Heart left ventricle (tissue), 16 donors: ENCODE data around the gene ADCY7. TPM values are rescaled to one million over a fixed set of nuclear protein-coding genes. Genes with fewer than 3 reads are reported as not detected.

Experiments
- ATAC-seq, 4 donors: fragments of 200-7000 bp; cut with Tn5 transposase; one replicate each; pipeline ENCODE4 v1.9.1; 2020 to 2022; ENCODE audit warnings: moderate library complexity in 4 of 4, mild to moderate bottlenecking in 3 of 4, moderate number of reproducible peaks in 1 of 4
- DNase-seq, 5 donors: peaks; one replicate each; pipeline ENCODE4 v3.0.0-alpha.2; 2020
- H3K27ac ChIP-seq, 12 donors: fragments of 200-600 bp; sonication (generic) in 4 of 12; one replicate each; pipeline versions ENCODE4 v1.5.0 to v1.8.0; 2016 to 2022; ENCODE audit warnings: mild to moderate bottlenecking in 2 of 12
- H3K27me3 ChIP-seq, 9 donors: fragments of 200-600 bp; sonication (generic) in 2 of 9; one replicate each; pipeline versions ENCODE4 v1.5.1 to v1.8.0; 2016 to 2022; ENCODE audit warnings: mild to moderate bottlenecking in 3 of 9
- H3K36me3 ChIP-seq, 9 donors: fragments of 200-600 bp; sonication (generic) in 2 of 9; one replicate each; pipeline versions ENCODE4 v1.5.0 to v1.8.0; 2018 to 2022; ENCODE audit warnings: mild to moderate bottlenecking in 2 of 9
- H3K4me1 ChIP-seq, 12 donors: fragments of 200-600 bp; sonication (generic) in 4 of 12; one replicate each; pipeline versions ENCODE4 v1.5.0 to v1.8.0; 2016 to 2022; ENCODE audit warnings: mild to moderate bottlenecking in 3 of 12
- H3K4me3 ChIP-seq, 12 donors: fragments of 200-600 bp; sonication (generic) in 4 of 12; one replicate each; pipeline versions ENCODE4 v1.5.0 to v1.8.0; 2017 to 2022; ENCODE audit warnings: mild to moderate bottlenecking in 9 of 12, moderate library complexity in 4 of 12
- H3K9me3 ChIP-seq, 12 donors: fragments of 200-600 bp; sonication (generic) in 4 of 12; one replicate each; pipeline versions ENCODE4 v1.5.0 to v1.8.0; 2016 to 2022; ENCODE audit warnings: mild to moderate bottlenecking in 1 of 12
- CTCF ChIP-seq, 12 donors: fragments of 200-600 bp; sonication (generic) in 4 of 12; IDR thresholded peaks; one replicate each; pipeline versions ENCODE4 v1.5.0 to v1.8.0; 2018 to 2022; ENCODE audit warnings: antibody characterized with exemption in 12 of 12, mild to moderate bottlenecking in 5 of 12
- POLR2A ChIP-seq, 2 donors: fragments of 450-650 bp; IDR thresholded peaks; one replicate each; pipeline ENCODE4 v1.6.1; 2017; ENCODE audit warnings: antibody characterized with exemption in 2 of 2, mild to moderate bottlenecking in 2 of 2, moderate library complexity in 2 of 2
- WGBS, 4 donors: extraction: QIAGEN DNeasy Blood & Tissue Kit in 2 of 4; methylation state at CpG; one replicate each; pipeline versions ENCODE4 v1.1.5 to v1.1.7; 2013 to 2018; 5-methylcytosine and 5-hydroxymethylcytosine counted together
- intact Hi-C, 10 donors: fragments of 100-400 bp; cut with DNase I; formaldehyde crosslinking; loops; one replicate each; pipeline versions ENCODE4 v1.11.1 to v1.14.2; 2022
- polyA plus RNA-seq, 2 donors: library from polyadenylated mRNA; stranded (reverse); fragments of 200-250 nt; gene quantifications; one replicate each; pipeline ENCODE4 v1.2.3, GENCODE V29; 2013
- total RNA-seq, 9 donors: library from RNA; depleted of rRNA in 2 of 9; stranded (reverse); fragments of >200 nt in 2 of 9; fragmentation: NEBNext Ultra II Directional in 3 of 9; extraction: Animal tissue kit (Norgen Biotek cat#: 25700) in 3 of 9; gene quantifications; one replicate each; pipeline versions ENCODE4 v1.1.0 to v1.2.4, GENCODE V29; 2016 to 2023
- donor health status: ischemic (EF 13 %, LVEDD 7.1; RV severe dilation, severe dysfunction).
- donor health status: healthy with polysubstance abuse.
- donor health status: DM: no; HTN: yes; CAD: no.
- donor health status: DM: no; HTN: no; CAD: no.
- donor health status: ischemic (EF 25% LVEDD 6.9; RV normal size, moderate dysfunction).
- donor health status: ischemic (EF 25% LVEDD 5.7; RV mildly dilated, moderate dysfunction).
- donor health status: healthy.
- donor health status: DM: yes; HTN: yes; CAD: no.
- donor health status: ischemic (EF 35%, LVEDD 5.7; RV mildly dilated, moderate dysfunction).
- donor health status: nonischemic (EF 11% LVEDD 7.7; RV severe dilation, severe dysfunction).
- donor health status: DM: yes; HTN: yes; CAD: no.
- donor health status: PGD.
- donor health status: ischemic (EF 29% LVEDD 5.4; RV normal size, mild dysfunction).
- donor health status: nonischemic (EF 23%, LVEDD 6.1; RV moderate dilation, normal function).

The ADCY7 gene
- total and polyA plus RNA-seq, 11 donors = 3.2 to 46.7 (median 5.3) TPM

DNA sequence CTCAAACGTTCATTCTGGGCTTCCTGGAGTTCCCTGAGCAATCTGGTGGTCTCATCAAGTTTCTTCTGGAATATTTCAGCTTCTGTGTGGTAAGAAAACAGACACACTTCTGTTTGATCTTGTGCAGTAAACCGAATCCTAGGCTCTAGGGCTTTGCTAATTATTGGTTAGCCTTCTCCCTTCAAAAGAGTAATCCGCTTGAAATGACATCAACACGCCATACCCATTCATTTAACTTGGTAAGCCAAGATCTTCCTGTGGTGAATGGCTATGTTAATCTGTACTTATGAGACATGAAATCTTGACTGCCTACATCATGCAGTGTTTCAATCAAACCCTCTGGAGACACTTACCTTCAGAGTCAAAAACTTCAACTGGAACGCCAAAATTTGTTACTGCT lies 54.0 kb downstream of the ADCY7 start:
- intact Hi-C loops = no loop called here
- no peak for ATAC-seq
- TF ChIP-seq CTCF (IDR thresholded peaks at IDR 0.05) (no peak), POLR2A (IDR thresholded peaks at IDR 0.05) (no peak)
- Histone ChIP-seq H3K4me1 (peaks cover 0 to 7% (median 0%) of the 10 kb centered on the region in 12 donors), H3K9me3 (no peaks in the 10 kb centered on the region), H3K27ac (no peak overlapping the region), H3K27me3 (no peaks in the 10 kb centered on the region), H3K4me3 (no peak overlapping the region), H3K36me3 (peaks cover 0 to 100% (median 100%) of the 10 kb centered on the region in 9 donors)
- DNase-seq = no peak
- WGBS, 4 donors = 82 to 85% (median 83%) methylated on average over 5 of the region's 5 CpGs

DNA sequence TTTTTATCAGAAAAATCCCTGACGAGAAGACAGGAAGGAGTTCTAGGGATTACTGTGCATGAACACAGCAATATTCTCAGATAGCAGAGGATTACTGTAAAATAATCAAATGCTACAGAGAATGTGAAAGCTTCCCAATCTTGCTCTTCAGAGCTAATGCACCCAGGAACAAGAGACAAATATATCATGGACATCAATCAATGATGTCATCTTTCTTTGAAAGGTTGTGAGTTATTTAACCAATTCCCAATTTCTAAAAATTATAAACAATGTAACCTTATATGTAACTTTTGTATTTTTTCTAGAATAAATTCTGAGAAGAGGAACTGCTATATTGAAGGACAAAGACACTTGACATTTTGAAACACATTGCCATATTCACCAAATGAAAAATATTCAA lies 56.0 kb downstream of the ADCY7 start:
- no peak overlapping the region for H3K27ac ChIP-seq
- WGBS, 4 donors = 81 to 91% (median 84%) methylated on average over 1 of the region's 1 CpG
- H3K4me3 ChIP-seq = no peak overlapping the region
- peaks cover 0 to 100% (median 98%) of the 10 kb centered on the region in 9 donors for H3K36me3 ChIP-seq
- intact Hi-C loops = no loop called here
- no peaks in the 10 kb centered on the region for H3K27me3 ChIP-seq
- no peak for DNase-seq
- H3K4me1 ChIP-seq = peaks cover 0 to 4% (median 0%) of the 10 kb centered on the region in 12 donors
- H3K9me3 ChIP-seq = no peaks in the 10 kb centered on the region
- no peak for ATAC-seq
- TF ChIP-seq POLR2A (IDR thresholded peaks at IDR 0.05) = no peak
- no peak for TF ChIP-seq CTCF (IDR thresholded peaks at IDR 0.05)

GRCh38 chr16:50323335-50324011 lies 57.1 kb downstream of the ADCY7 start:
- Histone ChIP-seq H3K36me3 (peaks cover 0 to 100% (median 97%) of the 10 kb centered on the region in 9 donors), H3K27ac (no peak overlapping the region), H3K27me3 (no peaks in the 10 kb centered on the region), H3K4me3 (no peak overlapping the region), H3K9me3 (no peaks in the 10 kb centered on the region), H3K4me1 (peaks cover 0 to 8% (median 0%) of the 10 kb centered on the region in 12 donors)
- WGBS, 4 donors = 76 to 79% (median 77%) methylated on average over 11 of the region's 11 CpGs
- ATAC-seq (no peak), DNase-seq (peak in 1 of 5 donors; percentile 9)
- intact Hi-C loops = no loop called here
- TF ChIP-seq POLR2A (IDR thresholded peaks at IDR 0.05) (no peak), CTCF (IDR thresholded peaks at IDR 0.05) (no peak)

DNA sequence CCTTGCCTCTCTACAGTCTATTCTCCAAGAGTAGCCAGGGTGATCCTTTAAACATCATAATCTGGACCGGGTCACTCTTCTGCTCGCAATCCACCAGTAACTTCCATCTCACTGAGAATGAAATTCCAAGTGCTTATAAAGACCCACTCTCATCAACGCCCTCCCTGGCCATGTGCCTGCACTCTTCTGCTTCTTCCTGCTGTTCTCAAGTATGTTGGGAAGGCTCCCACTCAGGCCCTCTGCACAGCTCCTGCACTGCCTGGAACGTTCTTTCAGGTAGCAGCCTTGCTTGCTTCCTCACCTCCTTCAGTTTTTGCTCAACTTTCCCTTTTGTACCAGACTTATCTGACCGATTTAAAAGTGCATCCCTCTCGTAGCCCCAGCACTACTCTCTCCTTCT lies 58.0 kb downstream of the ADCY7 start:
- Histone ChIP-seq H3K4me1 (peaks cover 0 to 8% (median 0%) of the 10 kb centered on the region in 12 donors), H3K27ac (no peak overlapping the region), H3K9me3 (no peaks in the 10 kb centered on the region), H3K27me3 (no peaks in the 10 kb centered on the region), H3K36me3 (peaks cover 0 to 100% (median 97%) of the 10 kb centered on the region in 9 donors), H3K4me3 (no peak overlapping the region)
- 88 to 90% (median 89%) methylated on average over 6 of the region's 6 CpGs for WGBS, 4 donors
- ATAC-seq (no peak), DNase-seq (no peak)
- intact Hi-C loops = no loop called here
- TF ChIP-seq CTCF (IDR thresholded peaks at IDR 0.05) (no peak), POLR2A (IDR thresholded peaks at IDR 0.05) (no peak)
